Activated CD4-positive, alpha-beta T cell treated with anti-CD3 and anti-CD28 coated beads, Interleukin-2, amount 10 ng/mL, durations not matched to agents 24 days and 14 days (primary cell): ENCODE data around the gene KRT2. TPM values are rescaled to one million over a fixed set of nuclear protein-coding genes. Genes with fewer than 3 reads are reported as not detected.

Experiments
- DNase-seq: peaks from one replicate; pipeline ENCODE4 v3.0.0; 2022
- H3K27ac Mint-ChIP-seq: one replicate; pipeline ENCODE4 v1.8.0; 2022; ENCODE audit warnings: mild to moderate bottlenecking, mixed read lengths
- H3K27me3 Mint-ChIP-seq: one replicate; pipeline ENCODE4 v1.8.0; 2022; ENCODE audit warnings: mixed read lengths
- H3K36me3 Mint-ChIP-seq: one replicate; pipeline ENCODE4 v1.8.0; 2022; ENCODE audit warnings: low read depth, mild to moderate bottlenecking, mixed read lengths
- H3K4me1 Mint-ChIP-seq: one replicate; pipeline ENCODE4 v1.8.0; 2021; ENCODE audit warnings: mixed read lengths
- H3K4me3 Mint-ChIP-seq: one replicate; pipeline ENCODE4 v1.8.0; 2022; ENCODE audit warnings: mild to moderate bottlenecking, moderate library complexity, mixed read lengths
- H3K9me3 Mint-ChIP-seq: one replicate; pipeline ENCODE4 v1.8.0; 2021; ENCODE audit warnings: mixed read lengths
- intact Hi-C: fragments of 100-400 bp; cut with micrococcal nuclease; formaldehyde crosslinking; loops from one replicate; pipeline ENCODE4 v1.15.1; 2023
- total RNA-seq: library from RNA; stranded (reverse); gene quantifications from 2 replicates; pipeline ENCODE4 v1.2.3, GENCODE V29; 2022

The KRT2 gene
- total RNA-seq, 1 donor from 2014 or later = not detected

GRCh38 chr12:52666471-52666870 lies 14.5 kb upstream of the KRT2 start:
- intact Hi-C loops = no loop called here
- peaks cover 3% of the 10 kb centered on the region for H3K4me1 Mint-ChIP-seq
- no peaks in the 10 kb centered on the region for H3K9me3 Mint-ChIP-seq

GRCh38 chr12:52663420-52663819 lies 11.4 kb upstream of the KRT2 start:
- Mint-ChIP-seq H3K9me3 (no peaks in the 10 kb centered on the region), H3K36me3 (no peaks in the 10 kb centered on the region), H3K27ac (no peak overlapping the region), H3K4me1 (peaks cover 3% of the 10 kb centered on the region), H3K27me3 (peaks cover 16% of the 10 kb centered on the region), H3K4me3 (no peak overlapping the region)
- intact Hi-C loops = no loop called here
- no peak for DNase-seq

More at GRCh38 chr12:52666471-52666870, 14.5 kb upstream of the KRT2 start:
- Mint-ChIP-seq H3K36me3 (no peaks in the 10 kb centered on the region), H3K4me3 (no peak overlapping the region), H3K27me3 (peaks cover 20% of the 10 kb centered on the region), H3K27ac (no peak overlapping the region)
- no peak for DNase-seq

- no peak overlapping the region for H3K4me3 Mint-ChIP-seq
Observed at GRCh38 chr12:52662918-52663229, 10.9 kb upstream of the KRT2 start.

GRCh38 chr12:52662093-52662917 lies 10.3 kb upstream of the KRT2 start:
- intact Hi-C loops = no loop called here
- Mint-ChIP-seq H3K36me3 (no peaks in the 10 kb centered on the region), H3K4me1 (peaks cover 3% of the 10 kb centered on the region), H3K27ac (no peak overlapping the region), H3K27me3 (peaks cover 23% of the 10 kb centered on the region), H3K4me3 (no peak overlapping the region), H3K9me3 (no peaks in the 10 kb centered on the region)
- no peak for DNase-seq

More at GRCh38 chr12:52662918-52663229, 10.9 kb upstream of the KRT2 start:
- Mint-ChIP-seq H3K4me1 (peaks cover 3% of the 10 kb centered on the region), H3K27ac (no peak overlapping the region), H3K9me3 (no peaks in the 10 kb centered on the region), H3K27me3 (peaks cover 18% of the 10 kb centered on the region), H3K36me3 (no peaks in the 10 kb centered on the region)
- DNase-seq = no peak
- intact Hi-C loops = no loop called here

GRCh38 chr12:52661668-52662067 lies 9.7 kb upstream of the KRT2 start:
- no peak overlapping the region for H3K27ac Mint-ChIP-seq
- intact Hi-C loops = no loop called here
- H3K27me3 Mint-ChIP-seq = peaks cover 25% of the 10 kb centered on the region
- no peaks in the 10 kb centered on the region for H3K36me3 Mint-ChIP-seq
- no peak for DNase-seq
- H3K9me3 Mint-ChIP-seq = no peaks in the 10 kb centered on the region
- no peak overlapping the region for H3K4me3 Mint-ChIP-seq
- peaks cover 3% of the 10 kb centered on the region for H3K4me1 Mint-ChIP-seq

GRCh38 chr12:52660934-52661499 lies 9.0 kb upstream of the KRT2 start:
- intact Hi-C loops = no loop called here
- Mint-ChIP-seq H3K4me1 (peaks cover 3% of the 10 kb centered on the region), H3K27ac (no peak overlapping the region)

GRCh38 chr12:52659951-52660350 lies 7.9 kb upstream of the KRT2 start:
- H3K9me3 Mint-ChIP-seq = no peaks in the 10 kb centered on the region
- no peak for DNase-seq
- intact Hi-C loops = no loop called here
- H3K27me3 Mint-ChIP-seq = peaks cover 29% of the 10 kb centered on the region
- H3K36me3 Mint-ChIP-seq = no peaks in the 10 kb centered on the region
- H3K4me3 Mint-ChIP-seq = no peak overlapping the region
- H3K4me1 Mint-ChIP-seq = peaks cover 3% of the 10 kb centered on the region
- no peak overlapping the region for H3K27ac Mint-ChIP-seq

More at GRCh38 chr12:52660934-52661499, 9.0 kb upstream of the KRT2 start:
- no peak for DNase-seq
- H3K36me3 Mint-ChIP-seq = no peaks in the 10 kb centered on the region
- no peak overlapping the region for H3K4me3 Mint-ChIP-seq
- H3K27me3 Mint-ChIP-seq = peaks cover 27% of the 10 kb centered on the region
- no peaks in the 10 kb centered on the region for H3K9me3 Mint-ChIP-seq

GRCh38 chr12:52659395-52659794 lies 7.4 kb upstream of the KRT2 start:
- no peaks in the 10 kb centered on the region for H3K36me3 Mint-ChIP-seq

GRCh38 chr12:52658196-52658595 lies 6.2 kb upstream of the KRT2 start:
- intact Hi-C loops = no loop called here
- Mint-ChIP-seq H3K9me3 (no peaks in the 10 kb centered on the region), H3K4me1 (peaks cover 3% of the 10 kb centered on the region), H3K27ac (no peak overlapping the region), H3K27me3 (peaks cover 35% of the 10 kb centered on the region), H3K4me3 (no peak overlapping the region), H3K36me3 (no peaks in the 10 kb centered on the region)
- no peak for DNase-seq

More at GRCh38 chr12:52659395-52659794, 7.4 kb upstream of the KRT2 start:
- Mint-ChIP-seq H3K4me1 (peaks cover 3% of the 10 kb centered on the region), H3K27ac (no peak overlapping the region), H3K9me3 (no peaks in the 10 kb centered on the region), H3K27me3 (peaks cover 34% of the 10 kb centered on the region), H3K4me3 (no peak overlapping the region)
- DNase-seq = no peak
- intact Hi-C loops = no loop called here

GRCh38 chr12:52657250-52657902 lies 5.4 kb upstream of the KRT2 start:
- no peak for DNase-seq
- Mint-ChIP-seq H3K4me3 (no peak overlapping the region), H3K27me3 (peaks cover 35% of the 10 kb centered on the region), H3K27ac (no peak overlapping the region), H3K36me3 (no peaks in the 10 kb centered on the region), H3K9me3 (no peaks in the 10 kb centered on the region), H3K4me1 (peaks cover 2% of the 10 kb centered on the region)
- intact Hi-C loops = no loop called here

GRCh38 chr12:52656616-52657015 lies 4.6 kb upstream of the KRT2 start:
- Mint-ChIP-seq H3K4me3 (no peak overlapping the region), H3K36me3 (no peaks in the 10 kb centered on the region), H3K4me1 (no peaks in the 10 kb centered on the region), H3K27ac (no peak overlapping the region), H3K27me3 (peaks cover 35% of the 10 kb centered on the region), H3K9me3 (no peaks in the 10 kb centered on the region)
- intact Hi-C loops = no loop called here
- no peak for DNase-seq

GRCh38 chr12:52655720-52656124 lies 3.7 kb upstream of the KRT2 start:
- no peak overlapping the region for H3K27ac Mint-ChIP-seq
- H3K9me3 Mint-ChIP-seq = no peaks in the 10 kb centered on the region
- no peak overlapping the region for H3K4me3 Mint-ChIP-seq
- intact Hi-C loops = no loop called here
- no peaks in the 10 kb centered on the region for H3K4me1 Mint-ChIP-seq
- H3K27me3 Mint-ChIP-seq = peaks cover 35% of the 10 kb centered on the region
- no peak for DNase-seq
- no peaks in the 10 kb centered on the region for H3K36me3 Mint-ChIP-seq

- Mint-ChIP-seq H3K9me3 (no peaks in the 10 kb centered on the region), H3K4me3 (no peak overlapping the region), H3K4me1 (peaks cover under 1% of the 10 kb centered on the region), H3K27ac (no peak overlapping the region), H3K36me3 (no peaks in the 10 kb centered on the region), H3K27me3 (peaks cover 35% of the 10 kb centered on the region)
- no peak for DNase-seq
- intact Hi-C loops = no loop called here
Observed at GRCh38 chr12:52655251-52655650, 3.2 kb upstream of the KRT2 start.

GRCh38 chr12:52650520-52651081 lies 1.4 kb downstream of the KRT2 start:
- intact Hi-C loops = no loop called here
- peaks cover 34% of the 10 kb centered on the region for H3K4me1 Mint-ChIP-seq
- no peak for DNase-seq
- H3K27me3 Mint-ChIP-seq = peaks cover 17% of the 10 kb centered on the region
- H3K4me3 Mint-ChIP-seq = no peak overlapping the region
- peaks cover 2% of the 10 kb centered on the region for H3K36me3 Mint-ChIP-seq
- H3K9me3 Mint-ChIP-seq = peaks cover 3% of the 10 kb centered on the region
- no peak overlapping the region for H3K27ac Mint-ChIP-seq
